ENCODE data around the gene IQCE. TPM values are rescaled to one million over a fixed set of nuclear protein-coding genes. Genes with fewer than 3 reads are reported as not detected.

IQCE gene
- total RNA-seq, 1 experiment from 2014 or later: 94.8 TPM

DNA sequence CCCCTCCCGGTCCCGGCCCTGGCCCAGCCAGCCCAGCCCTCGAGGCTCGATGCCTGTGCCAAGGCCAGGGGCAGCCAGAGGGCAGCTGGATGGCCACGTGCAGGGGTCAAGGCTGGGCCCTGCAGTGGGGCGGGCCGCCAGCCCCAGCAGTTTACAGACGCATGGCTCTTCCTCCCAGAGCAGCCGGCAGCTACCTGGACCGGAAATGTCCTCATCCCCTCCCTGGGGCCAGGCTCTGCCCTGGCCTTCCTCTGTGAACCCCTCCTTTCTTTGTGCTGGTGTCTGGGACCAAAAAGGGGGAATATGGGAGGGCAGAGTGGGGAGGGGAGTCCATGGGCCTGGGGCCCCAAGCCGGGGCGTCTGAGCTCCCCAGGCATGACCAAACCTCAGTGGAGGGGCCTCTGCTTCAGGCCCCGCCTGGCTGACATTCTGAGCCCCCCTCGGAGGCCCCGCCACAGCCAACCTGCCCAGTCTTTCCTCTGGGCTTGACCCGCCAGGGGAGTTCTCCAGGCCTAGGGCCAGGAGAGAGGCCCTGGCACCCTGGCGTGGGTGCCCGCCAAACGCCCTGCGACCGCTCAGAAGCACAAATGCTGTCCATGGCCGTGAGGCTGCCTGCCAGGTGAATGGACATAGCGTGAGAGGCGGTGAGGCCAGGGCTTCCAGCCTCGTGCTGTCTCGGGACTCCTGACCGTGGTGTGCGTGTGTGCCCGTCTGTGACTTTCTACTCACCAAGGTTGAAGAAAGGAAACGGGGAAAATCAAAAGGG, 104.5 kb downstream of the IQCE start:
- intact Hi-C loops (cut with micrococcal nuclease; ENCODE audit: unreplicated experiment): no loop called here
- peaks cover 34% of the 10 kb centered on the region for H3K27me3 Mint-ChIP-seq (ENCODE audit: unreplicated experiment)
- H3K4me3 Mint-ChIP-seq (ENCODE audit: low read depth, unreplicated experiment): no peak overlapping the region
- no peak overlapping the region for H3K27ac Mint-ChIP-seq (ENCODE audit: unreplicated experiment)
- H3K36me3 Mint-ChIP-seq (ENCODE audit: insufficient read depth, unreplicated experiment): peaks cover 67% of the 10 kb centered on the region
- no peaks in the 10 kb centered on the region for H3K9me3 Mint-ChIP-seq (ENCODE audit: low read depth, unreplicated experiment)
- DNase-seq: no peak
- BruUV-seq (replicated peaks): no TSS peak
- CTCF ChIA-PET: no interaction called here
- H3K4me1 Mint-ChIP-seq (ENCODE audit: low read depth, unreplicated experiment): peaks cover 15% of the 10 kb centered on the region
- TF ChIP-seq, protein P1, sequence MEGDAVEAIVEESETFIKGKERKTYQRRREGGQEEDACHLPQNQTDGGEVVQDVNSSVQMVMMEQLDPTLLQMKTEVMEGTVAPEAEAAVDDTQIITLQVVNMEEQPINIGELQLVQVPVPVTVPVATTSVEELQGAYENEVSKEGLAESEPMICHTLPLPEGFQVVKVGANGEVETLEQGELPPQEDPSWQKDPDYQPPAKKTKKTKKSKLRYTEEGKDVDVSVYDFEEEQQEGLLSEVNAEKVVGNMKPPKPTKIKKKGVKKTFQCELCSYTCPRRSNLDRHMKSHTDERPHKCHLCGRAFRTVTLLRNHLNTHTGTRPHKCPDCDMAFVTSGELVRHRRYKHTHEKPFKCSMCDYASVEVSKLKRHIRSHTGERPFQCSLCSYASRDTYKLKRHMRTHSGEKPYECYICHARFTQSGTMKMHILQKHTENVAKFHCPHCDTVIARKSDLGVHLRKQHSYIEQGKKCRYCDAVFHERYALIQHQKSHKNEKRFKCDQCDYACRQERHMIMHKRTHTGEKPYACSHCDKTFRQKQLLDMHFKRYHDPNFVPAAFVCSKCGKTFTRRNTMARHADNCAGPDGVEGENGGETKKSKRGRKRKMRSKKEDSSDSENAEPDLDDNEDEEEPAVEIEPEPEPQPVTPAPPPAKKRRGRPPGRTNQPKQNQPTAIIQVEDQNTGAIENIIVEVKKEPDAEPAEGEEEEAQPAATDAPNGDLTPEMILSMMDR (IDR thresholded peaks at IDR 0.05; ENCODE audit: unreplicated experiment): no peak

DNA sequence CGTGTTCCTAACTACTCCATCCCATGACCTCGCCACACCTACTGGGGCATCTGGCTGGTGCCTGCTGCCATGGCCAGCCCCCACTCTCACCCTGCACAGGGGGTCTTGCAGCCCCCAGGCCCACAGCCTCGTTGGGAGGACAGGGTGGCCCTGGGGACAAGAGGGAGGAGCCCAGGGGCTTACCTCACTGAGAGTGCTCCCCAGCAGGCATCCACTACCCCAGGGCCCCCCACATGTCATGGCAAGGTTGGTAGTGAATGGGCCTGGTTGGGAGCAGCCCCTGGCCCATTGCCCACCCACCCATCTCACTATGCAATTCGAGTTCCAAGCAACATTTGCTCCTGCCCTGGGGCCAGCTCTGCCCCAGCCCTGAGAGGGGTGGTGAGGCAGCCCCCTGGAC, 105.2 kb downstream of the IQCE start:
- H3K9me3 Mint-ChIP-seq (ENCODE audit: low read depth, unreplicated experiment): no peaks in the 10 kb centered on the region
- CTCF ChIA-PET: no interaction called here
- H3K27ac Mint-ChIP-seq (ENCODE audit: unreplicated experiment): no peak overlapping the region
- no TSS peak for BruUV-seq (replicated peaks)
- intact Hi-C loops (cut with micrococcal nuclease; ENCODE audit: unreplicated experiment): no loop called here
- H3K4me1 Mint-ChIP-seq (ENCODE audit: low read depth, unreplicated experiment): peaks cover 19% of the 10 kb centered on the region
- peaks cover 40% of the 10 kb centered on the region for H3K27me3 Mint-ChIP-seq (ENCODE audit: unreplicated experiment)
- no peak for DNase-seq
- H3K4me3 Mint-ChIP-seq (ENCODE audit: low read depth, unreplicated experiment): no peak overlapping the region
- peaks cover 70% of the 10 kb centered on the region for H3K36me3 Mint-ChIP-seq (ENCODE audit: insufficient read depth, unreplicated experiment)
- TF ChIP-seq, protein P1 (IDR thresholded peaks at IDR 0.05; ENCODE audit: unreplicated experiment): no peak

Small RNAs within 50 kb of the gene (microRNA-seq; reads per million reads assigned to microRNA genes)
- not detected for gene MIR4648

Other genes with a start within 250 kb of the IQCE start
- gene SNX8, start 244.5 kb upstream of the IQCE start, total RNA-seq (2022): 57.0 and 70.3 TPM in 2 replicates
- gene EIF3B, start 204.2 kb upstream of the IQCE start, total RNA-seq (2022): 333 and 347 TPM in 2 replicates
- 19.9 and 21.2 TPM in 2 replicates for gene CHST12, start 155.4 kb upstream of the IQCE start, total RNA-seq (2022)
- gene GRIFIN, start 82.6 kb upstream of the IQCE start, total RNA-seq (2022): not detected in 2 replicates
- 46.8 and 59.1 TPM in 2 replicates for gene LFNG, start 39.2 kb upstream of the IQCE start, total RNA-seq (2022)
- 56.2 and 59.6 TPM in 2 replicates for gene BRAT1, start 3.5 kb upstream of the IQCE start, total RNA-seq (2022)
- gene TTYH3, start 73.0 kb downstream of the IQCE start, total RNA-seq (2022): 167 and 187 TPM in 2 replicates
- 0.12 and 0.44 TPM in 2 replicates for gene AMZ1, start 129.2 kb downstream of the IQCE start, total RNA-seq (2022)

Measured in Calu3 (cell line).